ENCODE data around the gene GPR34.
A peak's percentile ranks its signal among the peaks of the same experiment; 100 is the strongest.
"Not testable (repeated sequence)": the region's sequence is repeated elsewhere in the genome, so short reads cannot be mapped to it uniquely, and the experiment has no call there.

The GPR34 gene

DNA sequence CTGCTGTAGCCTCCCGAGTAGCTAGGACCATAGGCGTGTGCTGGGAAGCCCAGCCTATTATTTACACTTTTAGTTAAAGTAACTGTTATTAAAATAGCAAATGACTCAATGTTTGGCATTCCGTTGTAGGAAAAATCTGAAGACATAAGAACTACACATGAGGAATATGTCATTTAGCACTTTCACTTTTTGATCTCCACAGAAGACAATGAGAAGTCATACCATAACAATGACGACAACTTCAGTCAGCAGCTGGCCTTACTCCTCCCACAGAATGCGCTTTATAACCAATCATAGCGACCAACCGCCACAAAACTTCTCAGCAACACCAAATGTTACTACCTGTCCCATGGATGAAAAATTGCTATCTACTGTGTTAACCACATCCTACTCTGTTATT, 6.7 kb downstream of the GPR34 start:
- DNase-seq (ENCODE audit: low read depth): no peak

- no peak for DNase-seq (ENCODE audit: low read depth)
These were observed 14.8 kb downstream of the GPR34 start for GRCh38 chrX:41703574-41704029.

GRCh38 chrX:41705042-41705441, 16.3 kb downstream of the GPR34 start:
- no peak for DNase-seq (ENCODE audit: low read depth)

DNA sequence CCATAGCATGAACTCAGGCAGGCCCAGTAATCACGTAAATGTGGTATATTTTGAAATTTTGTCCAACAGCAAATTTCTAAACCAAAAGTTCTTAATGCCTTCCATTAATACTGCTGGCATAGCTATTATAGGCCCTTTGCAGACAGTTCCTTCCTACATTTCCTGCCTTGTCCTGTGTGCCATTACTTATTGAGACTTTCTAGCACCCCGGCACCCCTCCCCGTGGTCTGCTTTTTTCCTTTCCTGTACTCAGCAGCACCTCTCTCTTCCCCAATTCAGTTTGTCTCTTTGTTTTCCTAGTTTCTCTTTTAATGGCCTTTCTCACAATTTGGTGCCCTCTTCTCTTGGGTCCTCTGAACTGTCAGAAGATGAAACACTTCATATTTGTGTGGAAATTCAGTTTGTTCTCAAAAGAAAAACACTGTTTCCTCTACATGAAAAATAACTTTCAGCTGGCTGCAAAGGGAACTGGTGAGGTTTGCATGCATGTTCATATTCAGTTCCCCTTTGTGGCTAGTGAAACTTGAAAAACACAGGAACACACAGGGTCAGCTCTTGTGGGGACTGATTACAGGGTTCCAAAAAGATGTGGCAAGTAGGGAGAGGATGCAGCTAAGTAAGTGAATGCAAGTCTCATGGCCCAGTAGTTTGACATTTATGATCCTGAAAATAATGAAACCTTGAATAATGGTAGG, 17.1 kb downstream of the GPR34 start:
- no peak for DNase-seq (ENCODE audit: low read depth)

- no peak for DNase-seq (ENCODE audit: low read depth)
These were observed 18.4 kb downstream of the GPR34 start for GRCh38 chrX:41707218-41707617.

GRCh38 chrX:41708486-41708885, 19.7 kb downstream of the GPR34 start:
- no peak for DNase-seq (ENCODE audit: low read depth)

- no peak for DNase-seq (ENCODE audit: low read depth)
These were observed 22.4 kb downstream of the GPR34 start for GRCh38 chrX:41711021-41711667.

DNA sequence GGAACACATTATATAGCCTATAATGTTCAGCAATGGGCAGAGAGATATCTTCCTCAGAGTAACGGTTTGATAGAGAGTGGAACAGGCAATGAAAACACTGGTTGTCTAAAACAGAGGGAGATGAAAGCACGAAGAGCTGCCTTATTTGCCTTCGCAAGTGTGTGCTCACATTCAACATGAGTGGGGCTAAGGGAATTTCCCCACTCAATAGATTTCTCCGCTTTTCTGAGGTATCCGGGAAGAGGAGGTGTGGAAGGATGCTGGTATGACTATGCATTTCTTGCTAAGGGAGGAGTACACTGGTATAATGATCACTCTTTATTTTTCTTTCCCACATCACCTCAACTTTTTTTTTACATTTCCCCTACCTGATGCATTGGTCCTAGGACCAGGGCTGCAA, 27.4 kb downstream of the GPR34 start:
- DNase-seq (ENCODE audit: low read depth): no peak

DNA sequence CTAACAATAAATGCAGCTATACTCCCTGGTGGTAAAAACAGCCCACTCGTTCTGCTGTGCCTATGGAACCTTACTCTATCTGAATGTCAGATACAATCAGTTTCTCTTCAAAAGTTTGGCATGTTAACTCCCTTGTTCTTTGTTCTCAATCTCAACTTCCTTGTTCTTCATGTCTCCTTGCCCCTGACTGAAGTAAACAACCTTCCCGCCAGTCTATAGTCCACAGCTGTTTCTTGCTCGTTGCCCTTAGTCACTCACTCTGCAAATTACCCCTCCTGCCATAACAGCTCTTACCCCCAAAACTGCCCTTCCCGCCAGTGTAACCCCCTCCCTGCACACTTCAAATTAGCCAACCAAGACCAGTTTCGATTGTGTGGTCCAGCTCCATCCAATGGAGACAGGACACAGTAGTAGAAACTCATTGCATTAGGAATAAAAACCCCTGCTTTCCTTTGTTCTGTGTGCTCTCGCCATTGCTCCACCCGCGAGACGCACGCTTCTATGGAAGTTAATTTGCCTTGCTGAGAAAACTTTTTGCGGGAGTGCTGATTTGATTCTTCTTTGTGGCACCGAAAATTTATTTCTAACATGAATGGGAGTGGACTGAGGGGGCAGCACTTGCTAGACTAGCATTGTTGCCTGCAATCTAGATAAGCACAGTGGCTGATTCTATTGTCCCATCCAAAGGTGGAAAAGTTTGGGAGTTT, 28.1 kb downstream of the GPR34 start:
- no peak for DNase-seq (ENCODE audit: low read depth)

DNA sequence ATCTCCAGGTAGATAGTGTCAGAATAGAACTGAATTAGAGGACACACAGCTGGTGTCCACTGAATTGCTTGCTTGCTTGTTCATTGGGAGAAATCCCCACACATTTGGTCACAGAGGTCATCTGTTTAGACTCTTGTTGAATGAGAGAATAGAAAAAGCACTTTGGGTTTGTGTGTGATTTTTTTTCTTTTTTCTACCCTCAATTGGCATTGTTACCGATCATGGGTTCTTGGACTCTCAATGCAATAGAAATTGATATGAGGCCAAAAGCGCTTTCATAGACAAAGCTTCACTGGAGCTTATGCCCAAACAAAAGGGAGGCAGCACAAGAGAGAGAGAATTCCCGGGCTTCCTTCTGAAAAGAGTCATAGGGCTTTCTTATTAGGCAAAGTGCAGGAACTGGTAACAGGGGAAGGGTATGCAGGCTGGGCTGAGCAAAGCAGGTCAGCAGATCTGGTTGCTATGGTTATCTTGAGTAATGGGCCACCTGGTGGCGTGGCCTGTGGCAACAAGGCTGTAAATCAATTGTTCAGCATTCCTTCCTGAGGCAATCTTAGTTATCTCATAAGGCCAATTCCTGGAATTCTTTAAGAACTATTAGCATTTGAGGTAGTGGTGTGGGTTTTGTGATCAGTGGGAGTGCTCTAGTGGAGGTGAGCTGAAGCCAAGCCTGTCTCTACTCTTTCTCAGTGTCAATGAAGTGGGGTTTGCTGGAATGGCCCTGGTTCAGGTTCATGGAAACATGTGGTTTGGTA, 29.9 kb downstream of the GPR34 start:
- no peak for DNase-seq (ENCODE audit: low read depth)

- not testable (repeated sequence) for DNase-seq (ENCODE audit: low read depth)
These were observed 30.8 kb downstream of the GPR34 start for GRCh38 chrX:41719610-41720009.

DNA sequence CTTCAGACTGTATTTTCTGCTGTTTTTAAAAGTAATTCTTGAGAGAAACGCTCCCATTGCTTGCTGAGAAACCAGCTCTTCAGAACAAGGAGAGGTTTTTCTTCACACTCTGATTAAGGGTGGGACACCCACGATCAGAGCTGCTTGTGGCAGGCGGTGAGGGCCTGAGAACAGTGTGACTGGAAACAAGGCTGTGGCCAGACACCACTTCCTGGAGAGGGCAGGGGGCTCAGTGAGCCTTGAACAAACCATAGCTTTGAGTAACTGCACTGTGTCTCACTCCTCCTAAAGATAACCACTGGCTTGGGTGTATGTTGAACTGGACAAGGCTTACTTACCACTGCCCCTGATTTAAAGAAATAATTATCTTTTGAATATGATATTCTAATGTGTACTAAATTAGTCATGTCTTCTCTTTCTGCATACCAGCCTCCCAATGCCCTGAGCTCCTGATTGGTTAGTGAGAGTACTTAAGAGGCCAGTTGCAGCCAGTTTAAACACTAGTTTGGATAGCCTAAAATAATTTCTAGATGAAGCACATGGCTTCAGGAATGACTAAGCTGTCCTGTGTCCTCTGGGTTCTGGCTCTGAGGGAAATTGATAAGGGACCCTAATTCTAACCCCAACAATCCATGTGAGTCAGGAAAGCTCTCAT, 31.5 kb downstream of the GPR34 start:
- DNase-seq (ENCODE audit: low read depth): peak; percentile 28

DNA sequence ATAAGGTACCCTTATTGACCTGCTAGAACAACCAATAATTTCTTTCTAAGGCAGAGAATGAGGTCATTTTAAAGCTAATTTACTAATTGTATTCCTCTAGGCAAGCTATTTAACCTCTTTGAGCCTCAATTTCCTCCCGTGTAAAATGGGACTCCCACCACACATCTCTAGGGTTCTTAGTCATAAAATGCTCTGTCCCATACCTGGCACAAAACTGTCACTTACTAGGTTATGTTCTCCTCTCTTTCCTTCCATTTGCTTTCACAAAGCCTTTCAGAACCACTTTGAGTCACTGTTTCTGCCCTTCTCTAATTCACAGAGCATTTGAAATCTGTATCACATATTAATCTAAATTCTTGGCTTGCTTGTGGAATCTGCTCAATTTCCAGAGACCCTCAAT, 32.8 kb downstream of the GPR34 start:
- DNase-seq (ENCODE audit: low read depth): no peak

DNA sequence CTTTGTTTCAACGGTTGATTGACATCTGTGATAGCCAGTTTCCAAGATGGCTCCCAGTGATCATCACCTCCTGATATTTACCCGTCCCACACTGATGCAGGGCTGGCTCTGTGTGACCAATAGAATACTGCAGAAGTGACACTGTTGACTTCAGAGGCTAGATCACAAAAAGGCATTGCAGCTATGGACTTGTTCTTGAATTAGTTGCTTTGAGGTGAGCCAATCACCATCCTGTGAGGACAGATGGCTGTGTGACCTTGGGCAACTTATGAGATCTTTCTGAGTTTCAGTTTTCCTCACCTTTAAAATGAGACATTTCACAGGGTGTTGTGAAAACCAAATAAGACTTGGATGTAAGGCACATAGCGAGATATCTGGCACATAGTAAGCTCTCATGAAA, 33.4 kb downstream of the GPR34 start:
- no peak for DNase-seq (ENCODE audit: low read depth)

DNA sequence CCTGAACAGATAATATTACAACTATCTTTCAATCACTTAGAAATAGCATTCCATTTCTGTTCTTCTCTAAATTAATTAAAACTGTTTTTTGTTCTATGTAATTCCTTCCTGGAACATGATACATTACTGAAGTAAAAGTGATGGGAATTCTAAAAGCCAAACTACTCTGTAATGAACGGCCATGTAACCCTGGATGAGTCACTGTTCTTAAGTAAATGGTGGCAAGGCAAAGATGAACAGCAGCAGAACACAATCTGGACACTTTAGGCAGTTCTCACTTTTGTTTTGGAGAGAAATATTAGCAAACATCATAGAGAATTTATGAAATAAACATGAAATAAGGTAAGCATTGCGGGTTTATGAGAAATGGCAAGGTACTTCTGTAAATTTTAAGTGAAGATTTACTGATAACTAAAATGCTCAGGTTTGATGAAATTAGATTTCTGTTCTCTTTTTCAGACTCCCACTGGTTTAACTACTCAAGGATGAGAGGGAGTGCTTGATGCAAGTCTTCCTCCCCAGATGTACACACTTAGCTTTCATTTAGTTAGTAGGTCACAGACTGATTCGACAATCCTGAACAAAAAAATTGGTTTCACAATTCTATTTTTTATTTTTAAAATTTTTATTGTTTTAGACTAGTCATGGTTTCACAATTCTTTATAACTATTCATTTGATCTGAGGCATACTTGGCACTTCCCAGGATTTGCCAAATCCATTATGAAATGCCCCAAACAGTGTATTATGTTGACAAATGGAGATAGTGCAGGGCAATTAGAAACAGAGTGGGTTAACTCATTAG, 34.2 kb downstream of the GPR34 start:
- DNase-seq (ENCODE audit: low read depth): no peak

- DNase-seq (ENCODE audit: low read depth): no peak
These were observed 35.1 kb downstream of the GPR34 start, which contains the start of gene GPR82 for GRCh38 chrX:41723826-41724225. Gene GPR82, plus strand, starts transcription at chrX:41724181. Its CDS starts 2,846 bp downstream, at chrX:41727027.

GRCh38 chrX:41728125-41728524, 39.4 kb downstream of the GPR34 start:
- DNase-seq (ENCODE audit: low read depth): no peak

- DNase-seq (ENCODE audit: low read depth): no peak
These were observed 41.3 kb downstream of the GPR34 start for GRCh38 chrX:41730081-41730480.

GRCh38 chrX:41732260-41732659, 43.5 kb downstream of the GPR34 start:
- no peak for DNase-seq (ENCODE audit: low read depth)

- no peak for DNase-seq (ENCODE audit: low read depth)
These were observed 45.2 kb downstream of the GPR34 start for GRCh38 chrX:41733939-41734338.

- DNase-seq (ENCODE audit: low read depth): no peak
These were observed 45.8 kb downstream of the GPR34 start for GRCh38 chrX:41734530-41734929.

Data from activated gamma-delta T cell treated with anti-CD3 and anti-CD28 coated beads, Interleukin-2, amount 50 U/mL, for 16 hours (primary cell).